H9 (cell line): Measurements from ENCODE around the gene ANXA7. TPM values are rescaled to one million over a fixed set of nuclear protein-coding genes. Genes with fewer than 3 reads are reported as not detected.

Experiments used
- DNase-seq: peaks from one replicate; pipeline ENCODE4 v3.0.0-alpha.2; 2017
- H2AFZ ChIP-seq: one replicate; pipeline ENCODE4 v1.6.1; 2013; ENCODE audit warnings: mild to moderate bottlenecking, low read length, control low read depth, moderate library complexity
- H2AK5ac ChIP-seq: 2 replicates; pipeline ENCODE4 v1.6.1; 2013; ENCODE audit warnings: low read length, control low read depth, mixed read lengths; ENCODE audit not compliant: insufficient read length
- H2BK120ac ChIP-seq: one replicate; pipeline ENCODE4 v1.6.1; 2013; ENCODE audit warnings: low read depth, mild to moderate bottlenecking, low read length, control low read depth, inconsistent platforms; ENCODE audit not compliant: poor library complexity, severe bottlenecking
- H2BK12ac ChIP-seq: 2 replicates; pipeline ENCODE4 v1.6.1; 2013; ENCODE audit warnings: low read length, control low read depth, mixed read lengths, low read depth; ENCODE audit not compliant: insufficient read length
- H2BK15ac ChIP-seq: 2 replicates; pipeline ENCODE4 v1.6.1; 2013; ENCODE audit warnings: low read depth, low read length, control low read depth
- H2BK20ac ChIP-seq: one replicate; pipeline ENCODE4 v1.6.1; 2013; ENCODE audit warnings: low read depth, mild to moderate bottlenecking, low read length, control low read depth, inconsistent platforms; ENCODE audit not compliant: poor library complexity, severe bottlenecking
- H2BK5ac ChIP-seq: 2 replicates; pipeline ENCODE4 v1.6.1; 2013; ENCODE audit warnings: low read length, control low read depth, mixed read lengths; ENCODE audit not compliant: insufficient read length
- H3K14ac ChIP-seq: 2 replicates; pipeline ENCODE4 v1.6.1; 2013; ENCODE audit warnings: low read length, control low read depth; ENCODE audit not compliant: insufficient read depth
- H3K18ac ChIP-seq: 2 replicates; pipeline ENCODE4 v1.6.1; 2013; ENCODE audit warnings: low read depth, mild to moderate bottlenecking, mixed read lengths, low read length, control low read depth; ENCODE audit not compliant: insufficient read length
- H3K23ac ChIP-seq: 2 replicates; pipeline ENCODE4 v1.6.1; 2013; ENCODE audit warnings: low read length, control low read depth, mixed read lengths, low read depth; ENCODE audit not compliant: insufficient read length
- H3K23me2 ChIP-seq: 2 replicates; pipeline ENCODE4 v1.6.1; 2013; ENCODE audit warnings: low read depth, mild to moderate bottlenecking, mixed read lengths, low read length, control low read depth; ENCODE audit not compliant: insufficient read length, poor library complexity, severe bottlenecking
- H3K27ac ChIP-seq: 2 replicates; pipeline ENCODE4 v1.5.1; 2013; ENCODE audit warnings: low read length, control low read depth, mixed read lengths, low read depth; ENCODE audit not compliant: insufficient read length
- H3K27me3 ChIP-seq: 2 replicates; pipeline ENCODE4 v1.6.1; 2013; ENCODE audit warnings: low read length, control low read depth, inconsistent platforms; ENCODE audit not compliant: insufficient read depth
- H3K4ac ChIP-seq: 2 replicates; pipeline ENCODE4 v1.6.1; 2013; ENCODE audit warnings: low read depth, mild to moderate bottlenecking, control low read depth, inconsistent platforms, low read length, moderate library complexity
- H3K4me1 ChIP-seq: 2 replicates; pipeline ENCODE4 v1.6.1; 2013; ENCODE audit warnings: low read length, control low read depth, inconsistent platforms; ENCODE audit not compliant: insufficient read depth
- H3K4me2 ChIP-seq: 2 replicates; pipeline ENCODE4 v1.6.1; 2013; ENCODE audit warnings: low read length, control low read depth, mixed read lengths; ENCODE audit not compliant: insufficient read length, insufficient read depth
- H3K56ac ChIP-seq: 2 replicates; pipeline ENCODE4 v1.6.1; 2013; ENCODE audit warnings: low read depth, mild to moderate bottlenecking, mixed read lengths, low read length, control low read depth; ENCODE audit not compliant: insufficient read length
- H3K79me1 ChIP-seq: 2 replicates; pipeline ENCODE4 v1.6.1; 2013; ENCODE audit warnings: low read depth, mild to moderate bottlenecking, moderate library complexity, low read length, control low read depth, inconsistent platforms; ENCODE audit not compliant: insufficient read depth, poor library complexity, severe bottlenecking
- H3K79me2 ChIP-seq: 2 replicates; pipeline ENCODE4 v1.6.1; 2013; ENCODE audit warnings: low read length, control low read depth, inconsistent platforms; ENCODE audit not compliant: insufficient read depth
- H3K9ac ChIP-seq: 2 replicates; pipeline ENCODE4 v1.6.1; 2013; ENCODE audit warnings: low read length, control low read depth, mixed read lengths; ENCODE audit not compliant: insufficient read length; ENCODE audit errors: extremely low read depth
- H3K9me3 ChIP-seq: one replicate; pipeline ENCODE4 v1.6.1; 2013; ENCODE audit warnings: low read depth, low read length, inconsistent platforms; ENCODE audit not compliant: control insufficient read depth
- H3T11ph ChIP-seq: one replicate; pipeline ENCODE4 v1.6.1; 2013; ENCODE audit warnings: mild to moderate bottlenecking, low read length, control low read depth, inconsistent platforms
- H4K20me1 ChIP-seq: one replicate; pipeline ENCODE4 v1.6.1; 2013; ENCODE audit not compliant: control insufficient read depth, insufficient read length, insufficient read depth
- H4K5ac ChIP-seq: 2 replicates; pipeline ENCODE4 v1.6.1; 2013; ENCODE audit warnings: low read depth, mild to moderate bottlenecking, mixed read lengths, low read length, control low read depth; ENCODE audit not compliant: insufficient read length
- H4K8ac ChIP-seq: replicated peaks from 2 replicates; pipeline ENCODE4 v1.6.1; 2013; ENCODE audit warnings: low read length, control low read depth, mixed read lengths, low read depth; ENCODE audit not compliant: insufficient read length
- H4K91ac ChIP-seq: 2 replicates; pipeline ENCODE4 v1.6.1; 2013; ENCODE audit warnings: low read depth, mild to moderate bottlenecking, moderate library complexity, mixed read lengths, low read length, control low read depth; ENCODE audit not compliant: insufficient read length
- H3K27ac Mint-ChIP-seq, 3 experiments: 2 replicates in 2 of 3; 3 replicates in 1 of 3; pipeline ENCODE4 v1.8.0; 2020 to 2021; ENCODE audit warnings: mixed read lengths in 3 of 3, mild to moderate bottlenecking in 1 of 3, moderate library complexity in 1 of 3
- H3K27me3 Mint-ChIP-seq: 2 replicates; pipeline ENCODE4 v1.8.0; 2021; ENCODE audit warnings: low read depth, mild to moderate bottlenecking, moderate library complexity, mixed read lengths
- H3K36me3 Mint-ChIP-seq, 3 experiments: 2 replicates in 2 of 3; 3 replicates in 1 of 3; pipeline ENCODE4 v1.8.0; 2020 to 2021; ENCODE audit warnings: low read depth in 3 of 3, mixed read lengths in 3 of 3; ENCODE audit not compliant: insufficient read depth in 1 of 3
- H3K4me1 Mint-ChIP-seq, 2 experiments: 2 replicates each; pipeline ENCODE4 v1.8.0; 2020; ENCODE audit warnings: mixed read lengths in 2 of 2
- H3K4me3 Mint-ChIP-seq, 2 experiments: 2 replicates in 1 of 2; 3 replicates in 1 of 2; pipeline ENCODE4 v1.8.0; 2020 to 2021; ENCODE audit warnings: mild to moderate bottlenecking in 2 of 2, mixed read lengths in 2 of 2, moderate library complexity in 1 of 2
- H3K9me3 Mint-ChIP-seq, 2 experiments: 2 replicates in 1 of 2; 3 replicates in 1 of 2; pipeline ENCODE4 v1.8.0; 2020; ENCODE audit warnings: mild to moderate bottlenecking in 2 of 2, mixed read lengths in 2 of 2, moderate library complexity in 1 of 2
- CTCF ChIP-seq: fragments of 200-600 bp; sonication (generic); conservative IDR thresholded peaks from 3 replicates; pipeline ENCODE4 v1.8.0; 2021; ENCODE audit warnings: antibody characterized with exemption, mild to moderate bottlenecking
- WGBS: extraction: QIAGEN DNeasy Blood & Tissue Kit; methylation state at CpG from one replicate; pipeline ENCODE4 v1.1.7; 2013; ENCODE audit warnings: missing lambda C conversion rate, low lambda C conversion rate, mixed read lengths; ENCODE audit not compliant: insufficient read length; ENCODE audit errors: extremely low coverage; 5-methylcytosine and 5-hydroxymethylcytosine counted together
- total RNA-seq: library from RNA; stranded (reverse); gene quantifications from 2 replicates; pipeline ENCODE4 v1.2.1, GENCODE V29; 2021

ANXA7 gene
- total RNA-seq, 1 experiment from 2014 or later, result 84.6 TPM

GRCh38 chr10:73368238-73368637, 45.6 kb downstream of the ANXA7 start:
- Mint-ChIP-seq H3K36me3 (peaks cover 8 to 30% (median 9%) of the 10 kb centered on the region in 3 experiments; a peak in 6 of 7 replicates), H3K27ac (no peak overlapping the region), H3K9me3 (no peaks in the 10 kb centered on the region), H3K4me1 (no peaks in the 10 kb centered on the region), H3K27me3 (no peaks in the 10 kb centered on the region), H3K4me3 (no peak overlapping the region)
- Histone ChIP-seq H4K20me1 (no peaks in the 10 kb centered on the region), H3K79me2 (no peaks in the 10 kb centered on the region), H3K9ac (no peak overlapping the region), H2BK12ac (no peak overlapping the region), H2AFZ (no peak overlapping the region), H2BK15ac (no peak overlapping the region), H4K8ac (no peak overlapping the region), H3K14ac (no peak overlapping the region), H3K4me1 (no peaks in the 10 kb centered on the region), H2BK120ac (no peak overlapping the region), H4K5ac (no peak overlapping the region), H2AK5ac (no peak overlapping the region), H3K9me3 (no peaks in the 10 kb centered on the region), H2BK20ac (no peak overlapping the region), H3K4me2 (no peak overlapping the region), H3K23me2 (no peaks in the 10 kb centered on the region), H3K18ac (no peak overlapping the region), H4K91ac (no peak overlapping the region), H3K56ac (no peak overlapping the region), H3T11ph (no peak overlapping the region), H3K23ac (no peak overlapping the region), H3K27me3 (no peaks in the 10 kb centered on the region), H3K27ac (no peak overlapping the region), H3K4ac (no peak overlapping the region), H3K79me1 (no peaks in the 10 kb centered on the region), H2BK5ac (no peak overlapping the region)
- WGBS, result 100% methylated on average over 4 of the region's 4 CpGs
- no peak for DNase-seq
- TF ChIP-seq CTCF, result no peak
